Measurements from ENCODE around the gene ZKSCAN8.

Gene ZKSCAN8

GRCh38 chr6:28124350-28124970, 17.2 kb upstream of the ZKSCAN8 start, which contains the start of gene ZSCAN16:
Gene ZSCAN16 (plus strand): TSS chr6:28124609. CDS start chr6:28125444, 835 bp downstream.
- peak within 1 kb of the TSS; percentile 89 for H3K4me3 ChIP-seq (ENCODE audit: low read length)
- H3K4me1 ChIP-seq (ENCODE audit: control insufficient read depth, insufficient read depth, low read length) = peaks cover 2% of the 10 kb centered on the region
- H3K27ac ChIP-seq (ENCODE audit: low read depth, low read length) = peak within 1 kb of the TSS; percentile 70
- H3K36me3 ChIP-seq (ENCODE audit: control insufficient read depth, insufficient read depth, low read length) = peaks cover 8% of the 10 kb centered on the region
- peak within 1 kb of the TSS; percentile 50 for H3K9ac ChIP-seq (ENCODE audit: low read length)
- H3K27me3 ChIP-seq (ENCODE audit: control insufficient read depth, insufficient read depth, low read length) = no peaks in the 10 kb centered on the region

DNA sequence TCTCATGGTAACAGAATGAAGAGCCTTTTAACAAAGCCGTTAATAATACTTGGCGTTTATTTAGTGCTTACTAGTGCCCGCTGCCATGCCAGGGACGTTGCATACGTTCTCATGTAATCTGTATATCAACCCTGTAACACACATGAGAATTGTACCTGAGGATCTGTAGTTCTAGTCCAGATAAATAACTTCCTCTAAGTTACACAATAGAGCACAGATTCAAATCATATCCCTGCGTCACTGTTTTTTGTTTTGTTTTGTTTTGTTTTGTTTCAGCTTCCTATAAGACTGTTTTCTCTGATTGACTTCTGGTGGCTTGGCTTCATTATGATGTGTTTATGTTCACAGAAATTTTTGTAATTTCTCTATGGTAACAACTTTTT, 16.7 kb upstream of the ZKSCAN8 start:
- H3K4me1 ChIP-seq (ENCODE audit: control insufficient read depth, insufficient read depth, low read length) = peaks cover 2% of the 10 kb centered on the region
- peak overlapping the region; percentile 50 for H3K9ac ChIP-seq (ENCODE audit: low read length)
- peak overlapping the region; percentile 70 for H3K27ac ChIP-seq (ENCODE audit: low read depth, low read length)
- H3K4me3 ChIP-seq (ENCODE audit: low read length) = peak overlapping the region; percentile 89
- H3K27me3 ChIP-seq (ENCODE audit: control insufficient read depth, insufficient read depth, low read length) = no peaks in the 10 kb centered on the region
- H3K36me3 ChIP-seq (ENCODE audit: control insufficient read depth, insufficient read depth, low read length) = peaks cover 8% of the 10 kb centered on the region

GRCh38 chr6:28125401-28125800, 16.3 kb upstream of the ZKSCAN8 start:
- peaks cover 4% of the 10 kb centered on the region for H3K36me3 ChIP-seq (ENCODE audit: control insufficient read depth, insufficient read depth, low read length)
- no peaks in the 10 kb centered on the region for H3K27me3 ChIP-seq (ENCODE audit: control insufficient read depth, insufficient read depth, low read length)
- H3K9ac ChIP-seq (ENCODE audit: low read length) = no peak overlapping the region
- no peak overlapping the region for H3K4me3 ChIP-seq (ENCODE audit: low read length)
- H3K4me1 ChIP-seq (ENCODE audit: control insufficient read depth, insufficient read depth, low read length) = peaks cover 2% of the 10 kb centered on the region
- H3K27ac ChIP-seq (ENCODE audit: low read depth, low read length) = no peak overlapping the region

- no peaks in the 10 kb centered on the region for H3K36me3 ChIP-seq (ENCODE audit: control insufficient read depth, insufficient read depth, low read length)
- no peak overlapping the region for H3K4me3 ChIP-seq (ENCODE audit: low read length)
These were observed 7.7 kb upstream of the ZKSCAN8 start for GRCh38 chr6:28134015-28134414.

GRCh38 chr6:28134716-28135115, 7.0 kb upstream of the ZKSCAN8 start:
- Histone ChIP-seq H3K9ac (ENCODE audit: low read length) (no peak overlapping the region), H3K4me1 (ENCODE audit: control insufficient read depth, insufficient read depth, low read length) (peaks cover 14% of the 10 kb centered on the region), H3K36me3 (ENCODE audit: control insufficient read depth, insufficient read depth, low read length) (no peaks in the 10 kb centered on the region), H3K27ac (ENCODE audit: low read depth, low read length) (no peak overlapping the region), H3K27me3 (ENCODE audit: control insufficient read depth, insufficient read depth, low read length) (no peaks in the 10 kb centered on the region), H3K4me3 (ENCODE audit: low read length) (no peak overlapping the region)

More at GRCh38 chr6:28134015-28134414, 7.7 kb upstream of the ZKSCAN8 start:
- H3K9ac ChIP-seq (ENCODE audit: low read length) = no peak overlapping the region
- H3K27ac ChIP-seq (ENCODE audit: low read depth, low read length) = no peak overlapping the region
- peaks cover 14% of the 10 kb centered on the region for H3K4me1 ChIP-seq (ENCODE audit: control insufficient read depth, insufficient read depth, low read length)
- no peaks in the 10 kb centered on the region for H3K27me3 ChIP-seq (ENCODE audit: control insufficient read depth, insufficient read depth, low read length)

- H3K27me3 ChIP-seq (ENCODE audit: control insufficient read depth, insufficient read depth, low read length) = no peaks in the 10 kb centered on the region
- H3K9ac ChIP-seq (ENCODE audit: low read length) = no peak overlapping the region
- no peak overlapping the region for H3K27ac ChIP-seq (ENCODE audit: low read depth, low read length)
- no peaks in the 10 kb centered on the region for H3K36me3 ChIP-seq (ENCODE audit: control insufficient read depth, insufficient read depth, low read length)
- H3K4me3 ChIP-seq (ENCODE audit: low read length) = peak overlapping the region; percentile 24
- H3K4me1 ChIP-seq (ENCODE audit: control insufficient read depth, insufficient read depth, low read length) = peaks cover 14% of the 10 kb centered on the region
These were observed 6.3 kb upstream of the ZKSCAN8 start for GRCh38 chr6:28135393-28135792.

DNA sequence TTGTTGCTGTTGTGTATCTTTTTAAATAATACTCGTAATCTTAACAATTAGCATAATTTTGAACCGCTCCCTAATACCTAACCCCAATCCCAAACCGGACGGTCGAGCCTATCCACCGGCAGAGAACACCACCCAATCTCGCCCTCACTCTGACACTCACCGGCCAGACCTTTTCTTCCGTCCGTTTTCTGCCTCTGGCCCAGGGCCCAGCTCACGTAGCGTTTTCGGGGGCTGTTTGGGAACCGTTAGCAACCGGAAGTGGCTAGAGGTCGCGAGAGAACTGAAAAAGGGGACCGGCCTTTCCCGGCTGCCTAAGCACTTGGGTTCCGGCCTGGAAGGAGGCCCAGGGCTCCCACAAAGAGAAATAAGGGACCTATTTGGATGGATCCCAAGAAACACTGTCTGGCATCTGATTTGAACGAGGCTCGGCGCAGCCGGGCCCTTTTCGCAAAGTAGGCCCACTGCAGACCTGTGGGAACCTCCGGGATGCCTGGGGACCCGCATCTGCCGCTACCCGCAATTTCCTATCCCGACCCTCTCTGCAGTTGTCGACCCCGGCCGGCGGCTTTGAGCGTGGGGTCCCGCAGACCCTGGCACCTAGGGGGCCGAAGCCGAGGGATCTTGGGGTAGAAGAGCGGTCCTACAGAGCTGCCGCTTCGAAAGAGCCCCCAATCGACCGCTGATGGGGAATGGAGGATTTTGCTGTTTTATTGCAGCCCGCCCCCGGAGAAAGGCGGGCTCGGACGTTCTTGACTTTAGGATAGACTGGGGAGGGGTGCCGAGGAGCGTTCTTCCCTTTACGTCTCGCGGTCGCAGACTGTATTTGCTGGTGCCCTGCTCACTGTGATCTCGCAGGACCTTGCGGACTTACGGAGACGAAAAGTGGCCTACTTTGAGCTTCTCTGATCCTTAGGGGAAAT, 4.8 kb upstream of the ZKSCAN8 start:
- peak overlapping the region; percentile 84 for H3K4me3 ChIP-seq (ENCODE audit: low read length)
- H3K4me1 ChIP-seq (ENCODE audit: control insufficient read depth, insufficient read depth, low read length) = peaks cover 14% of the 10 kb centered on the region
- H3K36me3 ChIP-seq (ENCODE audit: control insufficient read depth, insufficient read depth, low read length) = no peaks in the 10 kb centered on the region

DNA sequence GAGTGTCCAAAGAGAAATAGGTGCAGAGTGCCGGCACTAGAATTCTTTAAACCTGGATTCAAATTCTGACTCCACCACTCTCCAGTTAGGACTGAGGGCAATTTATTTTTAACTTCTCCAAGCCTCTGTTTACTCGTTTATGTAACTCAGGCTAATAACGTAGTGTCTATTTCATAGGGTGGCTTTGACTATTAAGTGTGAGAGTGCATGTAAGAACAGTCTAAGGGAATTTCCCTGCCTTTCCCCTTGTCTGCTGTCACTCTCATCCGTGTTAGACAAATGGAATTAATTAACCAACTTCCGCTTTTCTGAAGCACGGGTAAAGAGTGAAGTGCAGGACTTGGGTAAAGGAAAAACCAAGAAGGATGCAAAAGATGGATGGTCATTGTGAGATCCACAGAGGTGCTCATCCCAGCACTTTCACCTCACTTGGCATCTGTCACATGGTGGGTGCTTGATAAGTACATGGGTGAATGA, 4.1 kb upstream of the ZKSCAN8 start:
- no peaks in the 10 kb centered on the region for H3K27me3 ChIP-seq (ENCODE audit: control insufficient read depth, insufficient read depth, low read length)
- H3K27ac ChIP-seq (ENCODE audit: low read depth, low read length) = peak overlapping the region; percentile 93
- H3K9ac ChIP-seq (ENCODE audit: low read length) = peak overlapping the region; percentile 81
- peaks cover 16% of the 10 kb centered on the region for H3K4me1 ChIP-seq (ENCODE audit: control insufficient read depth, insufficient read depth, low read length)
- H3K36me3 ChIP-seq (ENCODE audit: control insufficient read depth, insufficient read depth, low read length) = no peaks in the 10 kb centered on the region
- peak overlapping the region; percentile 84 for H3K4me3 ChIP-seq (ENCODE audit: low read length)

More for the DNA sequence above, 4.8 kb upstream of the ZKSCAN8 start:
- H3K9ac ChIP-seq (ENCODE audit: low read length) = peak overlapping the region; percentile 81
- peak overlapping the region; percentile 93 for H3K27ac ChIP-seq (ENCODE audit: low read depth, low read length)
- no peaks in the 10 kb centered on the region for H3K27me3 ChIP-seq (ENCODE audit: control insufficient read depth, insufficient read depth, low read length)

DNA sequence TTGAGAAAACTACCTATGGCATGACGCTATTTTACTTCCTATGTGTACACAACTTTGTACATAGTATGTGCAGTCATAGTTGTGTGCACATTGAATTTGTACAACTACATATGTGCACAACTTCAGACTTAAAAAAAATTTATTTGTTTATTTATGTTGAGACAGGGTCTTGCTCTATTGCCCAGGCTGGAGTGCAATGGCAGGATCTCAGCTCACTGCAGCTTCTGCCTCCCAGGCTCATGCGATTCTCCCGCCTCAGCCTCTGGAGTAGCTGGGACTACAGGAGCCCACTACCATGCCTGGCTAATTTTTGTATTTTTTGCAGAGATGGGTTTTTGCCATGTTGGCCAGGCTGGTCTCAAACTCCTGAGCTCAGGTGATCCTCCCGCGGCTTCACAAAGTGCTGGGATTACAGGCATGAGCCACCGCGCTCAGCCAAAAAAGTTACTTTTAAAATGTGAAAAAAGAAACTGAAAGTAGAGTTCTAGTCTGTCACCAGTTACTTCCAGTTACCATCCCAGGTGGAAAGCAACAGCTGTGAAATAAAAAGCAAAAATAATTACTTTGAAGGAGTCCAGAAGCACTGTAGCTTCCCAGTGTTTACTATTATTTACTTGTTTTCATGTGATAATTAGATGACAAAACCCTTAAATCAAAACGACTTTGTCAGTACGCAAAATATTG, 1.7 kb upstream of the ZKSCAN8 start:
- Histone ChIP-seq H3K27ac (ENCODE audit: low read depth, low read length) (no peak overlapping the region), H3K4me3 (ENCODE audit: low read length) (no peak overlapping the region), H3K4me1 (ENCODE audit: control insufficient read depth, insufficient read depth, low read length) (peaks cover 23% of the 10 kb centered on the region), H3K9ac (ENCODE audit: low read length) (no peak overlapping the region), H3K36me3 (ENCODE audit: control insufficient read depth, insufficient read depth, low read length) (no peaks in the 10 kb centered on the region), H3K27me3 (ENCODE audit: control insufficient read depth, insufficient read depth, low read length) (no peaks in the 10 kb centered on the region)

DNA sequence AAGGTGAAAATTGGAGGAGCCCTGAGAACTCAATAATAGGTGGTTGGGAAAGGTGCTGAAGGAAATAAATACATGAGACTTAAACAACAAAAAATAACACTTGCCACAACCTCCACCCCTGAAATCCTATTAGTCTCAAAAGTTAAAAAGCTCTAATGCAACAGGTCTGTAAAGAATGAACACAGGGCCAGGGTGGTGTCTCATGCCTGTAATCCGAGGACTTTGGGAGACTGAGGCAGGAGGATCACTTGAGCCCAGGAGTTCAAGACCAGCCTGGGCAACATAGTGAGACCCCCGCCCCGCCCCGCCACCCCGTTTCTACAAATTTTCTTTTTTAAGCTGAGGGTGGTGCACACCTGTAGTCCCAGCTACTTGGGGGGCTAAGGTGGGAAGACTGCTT, 1.1 kb upstream of the ZKSCAN8 start:
- H3K9ac ChIP-seq (ENCODE audit: low read length) = no peak overlapping the region
- H3K27me3 ChIP-seq (ENCODE audit: control insufficient read depth, insufficient read depth, low read length) = no peaks in the 10 kb centered on the region
- peaks cover 23% of the 10 kb centered on the region for H3K4me1 ChIP-seq (ENCODE audit: control insufficient read depth, insufficient read depth, low read length)
- no peak overlapping the region for H3K4me3 ChIP-seq (ENCODE audit: low read length)
- H3K36me3 ChIP-seq (ENCODE audit: control insufficient read depth, insufficient read depth, low read length) = no peaks in the 10 kb centered on the region
- no peak overlapping the region for H3K27ac ChIP-seq (ENCODE audit: low read depth, low read length)

DNA sequence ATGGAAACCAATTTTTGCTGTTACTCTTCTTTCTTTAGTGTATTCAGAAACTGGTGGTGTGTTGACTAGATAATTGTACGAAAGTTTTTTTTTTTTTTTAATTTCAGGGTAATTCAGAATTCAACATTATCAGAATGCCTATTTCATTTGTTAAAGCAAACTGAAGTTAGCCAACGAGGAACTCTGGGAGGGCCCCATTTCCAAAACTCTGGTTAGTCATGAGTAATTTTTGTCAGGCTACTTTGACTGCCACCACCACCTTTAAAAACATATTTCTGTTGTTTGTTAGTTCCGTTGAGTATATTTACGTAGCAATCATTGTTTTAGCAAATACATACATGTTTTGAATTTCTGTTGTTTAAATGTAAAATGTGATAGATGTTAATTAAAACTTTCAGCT, 763 bp downstream of the ZKSCAN8 start:
- Histone ChIP-seq H3K4me1 (ENCODE audit: control insufficient read depth, insufficient read depth, low read length) (peaks cover 16% of the 10 kb centered on the region), H3K27me3 (ENCODE audit: control insufficient read depth, insufficient read depth, low read length) (no peaks in the 10 kb centered on the region), H3K4me3 (ENCODE audit: low read length) (peak overlapping the region; percentile 97), H3K9ac (ENCODE audit: low read length) (peak overlapping the region; percentile 39), H3K36me3 (ENCODE audit: control insufficient read depth, insufficient read depth, low read length) (no peaks in the 10 kb centered on the region), H3K27ac (ENCODE audit: low read depth, low read length) (no peak overlapping the region)

GRCh38 chr6:28145231-28145630, 3.5 kb downstream of the ZKSCAN8 start:
- H3K27me3 ChIP-seq (ENCODE audit: control insufficient read depth, insufficient read depth, low read length) = no peaks in the 10 kb centered on the region
- no peak overlapping the region for H3K27ac ChIP-seq (ENCODE audit: low read depth, low read length)
- peaks cover 12% of the 10 kb centered on the region for H3K36me3 ChIP-seq (ENCODE audit: control insufficient read depth, insufficient read depth, low read length)
- no peak overlapping the region for H3K4me3 ChIP-seq (ENCODE audit: low read length)
- H3K4me1 ChIP-seq (ENCODE audit: control insufficient read depth, insufficient read depth, low read length) = peaks cover 9% of the 10 kb centered on the region
- H3K9ac ChIP-seq (ENCODE audit: low read length) = no peak overlapping the region
